Lower lobe of right lung (tissue), 2 donors: ENCODE data around the gene MEGF10. TPM values are rescaled to one million over a fixed set of nuclear protein-coding genes. Genes with fewer than 3 reads are reported as not detected.

Experiments
- ATAC-seq, 2 donors: fragments of 200-7000 bp; cut with Tn5 transposase; one replicate each; pipeline ENCODE4 v1.9.1; 2020 to 2022; ENCODE audit warnings: mild to moderate bottlenecking in 2 of 2, moderate library complexity in 2 of 2
- DNase-seq: peaks from one replicate; pipeline ENCODE4 v3.0.0-alpha.2; 2020
- H3K27ac ChIP-seq: fragments of 200-600 bp; one replicate; pipeline ENCODE4 v1.8.0; 2022
- H3K27me3 ChIP-seq: fragments of 200-600 bp; one replicate; pipeline ENCODE4 v1.8.0; 2022; ENCODE audit warnings: low read depth
- H3K36me3 ChIP-seq: fragments of 200-600 bp; one replicate; pipeline ENCODE4 v1.8.0; 2022; ENCODE audit warnings: mild to moderate bottlenecking
- H3K4me1 ChIP-seq: fragments of 200-600 bp; one replicate; pipeline ENCODE4 v1.8.0; 2022
- H3K4me3 ChIP-seq: fragments of 200-600 bp; one replicate; pipeline ENCODE4 v1.8.0; 2022; ENCODE audit warnings: mild to moderate bottlenecking
- H3K9me3 ChIP-seq: fragments of 200-600 bp; one replicate; pipeline ENCODE4 v1.8.0; 2022
- intact Hi-C: fragments of 100-400 bp; cut with DNase I; formaldehyde crosslinking; loops from one replicate; pipeline ENCODE4 v1.11.0; 2022
- total RNA-seq: library from RNA; stranded (reverse); fragmentation: NEBNext Ultra II Directional; extraction: Animal tissue kit (Norgen Biotek cat#: 25700); gene quantifications from one replicate; pipeline ENCODE4 v1.2.1, GENCODE V29; 2021
- TF ChIP-seq, protein P1 (sequence below): fragments of 200-600 bp; IDR thresholded peaks from one replicate; pipeline ENCODE4 v1.8.0; 2022; ENCODE audit warnings: antibody characterized with exemption, mild to moderate bottlenecking
- donor health status: DM: no; HTN: yes; CAD: no; lungs with severe emphysema.

MEGF10 gene
- total RNA-seq, 1 donor from 2014 or later: 0.30 TPM

DNA sequence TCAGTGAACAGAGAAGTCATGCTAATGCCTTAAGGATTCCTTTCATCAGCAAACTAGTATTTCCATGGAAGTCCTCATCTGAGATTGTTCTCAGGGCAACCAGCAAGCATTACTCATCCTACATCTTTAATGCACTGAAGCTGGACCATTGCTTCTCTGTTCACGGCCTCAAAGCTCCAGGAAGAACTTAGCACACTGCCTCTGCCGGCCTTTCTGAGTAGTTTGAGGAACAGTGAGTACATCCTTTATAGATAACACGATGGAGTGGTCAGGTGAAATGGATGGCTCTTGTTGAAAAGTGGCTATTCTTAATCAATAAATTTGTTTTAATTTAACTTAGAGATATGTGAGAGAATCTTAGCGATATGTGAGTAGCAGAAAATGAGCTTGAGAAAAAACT lies 35.8 kb downstream of the MEGF10 start:
- TF ChIP-seq, protein P1, sequence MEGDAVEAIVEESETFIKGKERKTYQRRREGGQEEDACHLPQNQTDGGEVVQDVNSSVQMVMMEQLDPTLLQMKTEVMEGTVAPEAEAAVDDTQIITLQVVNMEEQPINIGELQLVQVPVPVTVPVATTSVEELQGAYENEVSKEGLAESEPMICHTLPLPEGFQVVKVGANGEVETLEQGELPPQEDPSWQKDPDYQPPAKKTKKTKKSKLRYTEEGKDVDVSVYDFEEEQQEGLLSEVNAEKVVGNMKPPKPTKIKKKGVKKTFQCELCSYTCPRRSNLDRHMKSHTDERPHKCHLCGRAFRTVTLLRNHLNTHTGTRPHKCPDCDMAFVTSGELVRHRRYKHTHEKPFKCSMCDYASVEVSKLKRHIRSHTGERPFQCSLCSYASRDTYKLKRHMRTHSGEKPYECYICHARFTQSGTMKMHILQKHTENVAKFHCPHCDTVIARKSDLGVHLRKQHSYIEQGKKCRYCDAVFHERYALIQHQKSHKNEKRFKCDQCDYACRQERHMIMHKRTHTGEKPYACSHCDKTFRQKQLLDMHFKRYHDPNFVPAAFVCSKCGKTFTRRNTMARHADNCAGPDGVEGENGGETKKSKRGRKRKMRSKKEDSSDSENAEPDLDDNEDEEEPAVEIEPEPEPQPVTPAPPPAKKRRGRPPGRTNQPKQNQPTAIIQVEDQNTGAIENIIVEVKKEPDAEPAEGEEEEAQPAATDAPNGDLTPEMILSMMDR: no peak
- DNase-seq (no peak), ATAC-seq (no peak)
- Histone ChIP-seq H3K9me3 (no peaks in the 10 kb centered on the region), H3K4me1 (no peaks in the 10 kb centered on the region), H3K36me3 (no peaks in the 10 kb centered on the region), H3K4me3 (no peak overlapping the region), H3K27me3 (no peaks in the 10 kb centered on the region), H3K27ac (no peak overlapping the region)
- intact Hi-C loops: no loop called here

DNA sequence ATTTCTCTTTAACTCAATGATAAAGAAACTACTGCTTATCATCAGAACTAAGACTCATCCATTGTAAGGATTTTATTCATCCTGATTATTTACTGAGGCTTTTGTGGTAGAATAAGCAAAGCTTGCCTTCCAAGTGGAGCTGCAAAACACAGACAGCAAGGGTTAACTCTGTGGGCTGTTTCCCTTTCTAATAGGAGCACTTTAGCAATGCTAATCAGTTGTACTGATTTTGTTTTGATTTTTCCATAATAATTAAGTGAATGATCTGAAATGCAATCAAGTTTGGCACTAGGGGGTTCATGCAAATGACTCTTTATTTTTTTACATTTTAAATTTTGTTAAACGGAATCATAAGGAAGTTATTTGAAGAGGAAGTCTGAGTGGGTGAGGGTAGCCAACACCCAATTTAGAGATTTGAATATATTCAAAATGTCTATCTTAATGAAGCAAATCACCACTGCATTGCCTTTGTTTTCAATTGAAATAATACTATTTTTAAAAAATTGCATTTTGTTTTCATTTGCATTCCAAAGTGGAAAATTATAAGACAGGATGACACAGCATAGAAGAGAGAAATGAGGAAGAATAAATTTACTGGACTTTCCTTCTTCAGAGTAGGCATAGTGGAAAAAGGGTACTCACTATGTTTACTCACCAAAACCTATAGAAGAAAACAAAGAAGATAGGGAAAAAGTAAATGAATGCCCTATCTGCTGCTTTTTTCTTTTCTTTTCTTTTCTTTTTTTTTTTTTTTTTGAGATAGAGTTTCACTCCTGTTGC lies 36.6 kb downstream of the MEGF10 start:
- intact Hi-C loops: no loop called here
- no peaks in the 10 kb centered on the region for H3K4me1 ChIP-seq

DNA sequence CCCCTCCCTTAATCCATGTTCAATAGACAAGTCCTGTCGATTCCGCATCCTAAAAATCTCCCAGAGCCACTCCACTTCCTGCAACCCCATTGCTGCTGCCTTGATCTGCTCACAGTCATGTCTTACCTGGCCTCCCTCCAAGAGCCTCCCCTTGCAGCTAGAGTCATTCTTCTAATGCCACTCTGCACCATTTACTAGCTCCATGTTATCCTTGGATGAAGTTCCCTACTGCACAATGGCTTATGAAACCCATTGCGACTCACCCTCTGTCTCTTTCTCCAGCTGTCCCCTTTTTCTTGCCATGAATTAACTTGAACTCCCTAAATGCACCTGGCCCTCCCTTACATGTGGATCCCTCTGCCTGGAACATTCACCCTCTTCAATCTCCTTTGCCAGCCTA lies 39.5 kb downstream of the MEGF10 start:
- Histone ChIP-seq H3K27ac (no peak overlapping the region), H3K4me1 (no peaks in the 10 kb centered on the region), H3K27me3 (peaks cover 2% of the 10 kb centered on the region), H3K9me3 (no peaks in the 10 kb centered on the region), H3K36me3 (no peaks in the 10 kb centered on the region), H3K4me3 (no peak overlapping the region)
- DNase-seq: no peak
- ATAC-seq: no peak
- intact Hi-C loops: no loop called here
- TF ChIP-seq, protein P1: no peak

More for the DNA sequence above, 36.6 kb downstream of the MEGF10 start:
- no peak for ATAC-seq
- H3K9me3 ChIP-seq: no peaks in the 10 kb centered on the region
- DNase-seq: no peak
- no peaks in the 10 kb centered on the region for H3K36me3 ChIP-seq
- H3K27me3 ChIP-seq: no peaks in the 10 kb centered on the region
- TF ChIP-seq, protein P1: no peak
- no peak overlapping the region for H3K27ac ChIP-seq
- H3K4me3 ChIP-seq: no peak overlapping the region

DNA sequence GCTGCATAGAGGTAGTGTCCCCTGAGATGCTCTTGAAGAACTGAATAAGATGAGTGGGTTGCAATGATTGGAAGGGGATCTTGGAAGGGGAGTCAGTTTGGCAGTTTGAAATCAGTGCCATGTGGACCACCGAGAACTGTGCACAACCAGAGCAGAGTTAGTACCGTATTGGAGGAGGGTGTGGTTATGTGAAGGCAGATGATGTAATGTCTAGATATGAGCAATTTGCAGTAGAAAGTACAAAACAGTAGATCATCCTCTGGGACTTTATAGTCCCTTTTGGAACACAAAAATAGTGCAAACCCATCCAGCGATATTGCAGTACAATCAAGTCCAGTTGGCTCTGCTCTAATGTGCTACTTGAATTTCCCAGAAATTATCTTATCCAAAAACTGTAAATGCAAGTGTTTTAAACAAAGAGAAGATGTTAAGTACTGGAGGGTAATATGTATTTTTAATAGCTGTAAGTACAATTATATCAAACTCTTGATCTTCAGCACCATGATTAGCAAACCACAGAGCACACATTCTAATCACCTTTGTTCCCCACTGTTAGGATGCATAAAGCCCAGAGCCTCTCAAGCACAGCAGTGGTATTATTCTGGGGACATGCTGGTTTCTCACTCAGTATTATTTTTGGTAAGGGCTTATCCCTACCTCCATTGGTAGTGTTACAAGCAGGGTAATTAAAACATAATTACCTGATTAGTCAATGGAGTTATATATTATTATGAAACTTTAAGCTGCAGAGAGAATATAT lies 41.5 kb downstream of the MEGF10 start:
- H3K36me3 ChIP-seq: no peaks in the 10 kb centered on the region
- no peak overlapping the region for H3K4me3 ChIP-seq
- no peak overlapping the region for H3K27ac ChIP-seq
- peaks cover 4% of the 10 kb centered on the region for H3K27me3 ChIP-seq
- TF ChIP-seq, protein P1: no peak
- H3K4me1 ChIP-seq: no peaks in the 10 kb centered on the region
- no peaks in the 10 kb centered on the region for H3K9me3 ChIP-seq
- ATAC-seq: no peak
- intact Hi-C loops: no loop called here
- DNase-seq: no peak

DNA sequence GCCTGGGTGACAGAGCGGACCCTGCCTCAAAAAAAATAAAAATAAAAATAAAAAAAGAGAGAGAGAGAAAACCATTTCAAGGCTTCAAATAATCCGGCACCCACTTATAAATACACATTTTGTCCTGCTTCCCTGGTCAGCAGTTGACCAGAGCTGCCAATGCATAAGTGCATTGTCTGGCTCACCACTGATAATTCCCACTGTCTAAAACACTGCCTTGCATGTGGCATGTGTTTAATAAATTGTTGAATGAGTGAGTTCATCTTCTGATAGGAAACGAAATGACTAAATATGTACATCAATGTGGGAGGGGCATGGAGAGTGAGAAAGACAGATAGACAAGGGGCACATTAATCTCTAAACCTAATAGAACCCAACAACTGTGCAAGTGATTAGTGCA lies 42.9 kb downstream of the MEGF10 start:
- TF ChIP-seq, protein P1: no peak
- H3K4me3 ChIP-seq: no peak overlapping the region
- no peaks in the 10 kb centered on the region for H3K9me3 ChIP-seq
- no peaks in the 10 kb centered on the region for H3K36me3 ChIP-seq
- peaks cover 4% of the 10 kb centered on the region for H3K27me3 ChIP-seq
- ATAC-seq: no peak
- no peak for DNase-seq
- intact Hi-C loops: no loop called here
- H3K27ac ChIP-seq: no peak overlapping the region
- no peaks in the 10 kb centered on the region for H3K4me1 ChIP-seq
